Endothelial cell (in vitro differentiated cells): ENCODE data around the gene CCSER1. TPM values are rescaled to one million over a fixed set of nuclear protein-coding genes. Genes with fewer than 3 reads are reported as not detected.

Experiments
- DNase-seq: peaks from one replicate; pipeline ENCODE4 v3.0.0; 2021; ENCODE audit warnings: low spot score
- H3K27ac Mint-ChIP-seq: one replicate; pipeline ENCODE4 v1.8.0; 2021; ENCODE audit warnings: mixed read lengths, inconsistent platforms; ENCODE audit not compliant: unreplicated experiment
- H3K27me3 Mint-ChIP-seq: one replicate; pipeline ENCODE4 v1.8.0; 2021; ENCODE audit warnings: mild to moderate bottlenecking, moderate library complexity, mixed read lengths, inconsistent platforms; ENCODE audit not compliant: unreplicated experiment
- H3K36me3 Mint-ChIP-seq: one replicate; pipeline ENCODE4 v1.8.0; 2021; ENCODE audit warnings: mild to moderate bottlenecking, low read depth, mixed read lengths, inconsistent platforms; ENCODE audit not compliant: unreplicated experiment
- H3K4me1 Mint-ChIP-seq: one replicate; pipeline ENCODE4 v1.8.0; 2021; ENCODE audit warnings: mild to moderate bottlenecking, mixed read lengths, inconsistent platforms; ENCODE audit not compliant: unreplicated experiment
- H3K4me3 Mint-ChIP-seq: one replicate; pipeline ENCODE4 v1.8.0; 2021; ENCODE audit warnings: mild to moderate bottlenecking, mixed read lengths, inconsistent platforms; ENCODE audit not compliant: unreplicated experiment
- H3K9me3 Mint-ChIP-seq: one replicate; pipeline ENCODE4 v1.8.0; 2021; ENCODE audit warnings: mixed read lengths, inconsistent platforms; ENCODE audit not compliant: unreplicated experiment
- CTCF ChIP-seq: fragments of 200-600 bp; sonication (generic); IDR thresholded peaks from one replicate; pipeline ENCODE4 v1.5.0; 2021; ENCODE audit warnings: antibody characterized with exemption; ENCODE audit not compliant: unreplicated experiment
- total RNA-seq: library from RNA; stranded (reverse); fragmentation: NEBNext Ultra II Directional; extraction: Animal tissue kit (Norgen Biotek cat#: 25700); gene quantifications from one replicate; pipeline ENCODE4 v1.2.1, GENCODE V29; 2021; ENCODE audit not compliant: unreplicated experiment

The CCSER1 gene
- total RNA-seq, 1 donor from 2014 or later: 3.0 TPM

GRCh38 chr4:90498175-90498574, 371.0 kb downstream of the CCSER1 start:
- Mint-ChIP-seq H3K36me3 (no peaks in the 10 kb centered on the region), H3K27me3 (no peaks in the 10 kb centered on the region), H3K4me3 (no peak overlapping the region), H3K9me3 (no peaks in the 10 kb centered on the region), H3K27ac (no peak overlapping the region), H3K4me1 (no peaks in the 10 kb centered on the region)
- TF ChIP-seq CTCF: no peak
- DNase-seq: no peak

GRCh38 chr4:90503677-90504076, 376.5 kb downstream of the CCSER1 start:
- H3K36me3 Mint-ChIP-seq: no peaks in the 10 kb centered on the region
- no peak overlapping the region for H3K4me3 Mint-ChIP-seq
- no peak overlapping the region for H3K27ac Mint-ChIP-seq
- H3K9me3 Mint-ChIP-seq: peaks cover 8% of the 10 kb centered on the region
- no peak for DNase-seq
- TF ChIP-seq CTCF: no peak
- H3K27me3 Mint-ChIP-seq: no peaks in the 10 kb centered on the region
- no peaks in the 10 kb centered on the region for H3K4me1 Mint-ChIP-seq

- no peak for DNase-seq
- H3K4me3 Mint-ChIP-seq: no peak overlapping the region
- TF ChIP-seq CTCF: no peak
- no peak overlapping the region for H3K27ac Mint-ChIP-seq
- H3K4me1 Mint-ChIP-seq: peaks cover 5% of the 10 kb centered on the region
- no peaks in the 10 kb centered on the region for H3K27me3 Mint-ChIP-seq
- no peaks in the 10 kb centered on the region for H3K9me3 Mint-ChIP-seq
- no peaks in the 10 kb centered on the region for H3K36me3 Mint-ChIP-seq
Observed at GRCh38 chr4:90515191-90515590, 388.0 kb downstream of the CCSER1 start.

GRCh38 chr4:90528551-90528950, 401.4 kb downstream of the CCSER1 start:
- Mint-ChIP-seq H3K4me3 (no peak overlapping the region), H3K27me3 (peaks cover 1% of the 10 kb centered on the region), H3K9me3 (no peaks in the 10 kb centered on the region), H3K36me3 (no peaks in the 10 kb centered on the region), H3K27ac (no peak overlapping the region), H3K4me1 (no peaks in the 10 kb centered on the region)
- DNase-seq: no peak
- TF ChIP-seq CTCF: no peak

- no peak for TF ChIP-seq CTCF
- no peak for DNase-seq
- Mint-ChIP-seq H3K27ac (no peak overlapping the region), H3K9me3 (no peaks in the 10 kb centered on the region), H3K27me3 (no peaks in the 10 kb centered on the region), H3K36me3 (no peaks in the 10 kb centered on the region), H3K4me3 (no peak overlapping the region), H3K4me1 (peaks cover 2% of the 10 kb centered on the region)
Observed at GRCh38 chr4:90536408-90536807, 409.2 kb downstream of the CCSER1 start.
